Stomach (tissue), 9 donors: Measurements from ENCODE around the gene ATP9B. TPM values are rescaled to one million over a fixed set of nuclear protein-coding genes. Genes with fewer than 3 reads are reported as not detected.

Experiments used
- DNase-seq, 2 donors: peaks; one replicate each; pipeline versions ENCODE4 v3.0.0 to v3.0.0-alpha.2; 2013 to 2019
- H3K27ac ChIP-seq, 5 donors: fragments of 200-600 bp in 4 of 5; sonication (generic) in 4 of 5; one replicate each; pipeline ENCODE4 v1.5.1; 2013 to 2019; ENCODE audit warnings: mild to moderate bottlenecking in 1 of 5, moderate library complexity in 1 of 5
- H3K27me3 ChIP-seq, 3 donors: fragments of 200-600 bp; sonication (generic); one replicate each; pipeline ENCODE4 v1.5.1; 2017 to 2019; ENCODE audit warnings: mixed run types in 1 of 3
- H3K36me3 ChIP-seq, 4 donors: fragments of 200-600 bp; sonication (generic); 1 replicate in 3 of 4; 2 replicates in 1 of 4; pipeline ENCODE4 v1.5.1; 2016 to 2019
- H3K4me1 ChIP-seq, 4 donors: fragments of 200-600 bp; sonication (generic); one replicate each; pipeline ENCODE4 v1.5.1; 2016 to 2019
- H3K4me3 ChIP-seq, 4 donors: fragments of 200-600 bp; sonication (generic) in 3 of 4; one replicate each; pipeline ENCODE4 v1.5.1; 2016 to 2019; ENCODE audit warnings: mild to moderate bottlenecking in 1 of 4
- H3K9me3 ChIP-seq, 4 donors: fragments of 200-600 bp; sonication (generic); one replicate each; pipeline ENCODE4 v1.5.1; 2016 to 2019
- CTCF ChIP-seq, 7 experiments: fragments of 450-650 bp in 4 of 7; fragments of 200-600 bp in 3 of 7; sonication (generic) in 3 of 7; IDR thresholded peaks; one replicate each; pipeline ENCODE4 v1.5.1; 2016 to 2019; ENCODE audit warnings: antibody characterized with exemption in 7 of 7, control low read depth in 2 of 7, mild to moderate bottlenecking in 1 of 7
- EP300 ChIP-seq: sonication (generic); formaldehyde crosslinking; IDR thresholded peaks from one replicate; pipeline ENCODE4 v1.6.1; 2017; ENCODE audit warnings: antibody characterized with exemption
- POLR2A ChIP-seq, 4 donors: fragments of 450-650 bp; IDR thresholded peaks; one replicate each; pipeline ENCODE4 v1.6.1; 2016; ENCODE audit warnings: antibody characterized with exemption in 4 of 4, control low read depth in 2 of 4, mild to moderate bottlenecking in 1 of 4, moderate library complexity in 1 of 4
- POLR2AphosphoS5 ChIP-seq, 3 donors: sonication (generic); formaldehyde crosslinking; IDR thresholded peaks; one replicate each; pipeline ENCODE4 v1.6.1; 2016; ENCODE audit warnings: antibody characterized with exemption in 3 of 3
- WGBS, 5 donors: extraction: QIAGEN DNeasy Blood & Tissue Kit in 3 of 5; methylation state at CpG; one replicate each; pipeline versions ENCODE4 v1.1.5 to v1.1.7; 2013 to 2018; 5-methylcytosine and 5-hydroxymethylcytosine counted together
- intact Hi-C: fragments of 100-400 bp; cut with DNase I; formaldehyde crosslinking; loops from one replicate; pipeline ENCODE4 v1.15.1; 2023; ENCODE audit warnings: low total_unique reads
- polyA plus RNA-seq, 3 donors: library from polyadenylated mRNA; stranded (reverse); fragments of 200-250 nt; gene quantifications; one replicate each; pipeline ENCODE4 v1.2.3, GENCODE V29; 2013
- total RNA-seq, 5 donors: library from RNA; depleted of rRNA; stranded (reverse); fragments of >200 nt; gene quantifications; one replicate each; pipeline versions ENCODE4 v1.1.0 to v1.2.3, GENCODE V29; 2014 to 2016
- donor health status: healthy with polysubstance abuse.
- donor health status: Bipolar disorder and iron deficiency.
- donor health status: healthy.

The ATP9B gene
- total and polyA plus RNA-seq, 8 donors: 10.6 to 128 (median 34.9) TPM

GRCh38 chr18:79046522-79046921 is 22.7 kb upstream of the ATP9B start:
- no peak for DNase-seq
- Histone ChIP-seq H3K27me3 (peaks cover 0 to 33% (median 0%) of the 10 kb centered on the region in 3 donors), H3K4me3 (no peak overlapping the region), H3K4me1 (no peaks in the 10 kb centered on the region), H3K36me3 (no peaks in the 10 kb centered on the region), H3K27ac (no peak overlapping the region), H3K9me3 (no peaks in the 10 kb centered on the region)
- 63 to 69% (median 68%) methylated on average over 14 of the region's 14 CpGs for WGBS, 5 donors
- no peak for TF ChIP-seq EP300
- no peak for TF ChIP-seq CTCF (IDR thresholded peaks at IDR 0.05)
- no peak for TF ChIP-seq POLR2A (IDR thresholded peaks at IDR 0.05)
- TF ChIP-seq POLR2AphosphoS5 (IDR thresholded peaks at IDR 0.05): no peak
- intact Hi-C loops: no loop called here

GRCh38 chr18:79047556-79048244 is 21.5 kb upstream of the ATP9B start:
- WGBS, 5 donors: 92 to 95% (median 95%) methylated on average over 36 of the region's 36 CpGs
- H3K4me3 ChIP-seq: no peak overlapping the region
- H3K27ac ChIP-seq: no peak overlapping the region
- peaks cover 0 to 33% (median 0%) of the 10 kb centered on the region in 3 donors for H3K27me3 ChIP-seq
- intact Hi-C loops: no loop called here
- no peak for TF ChIP-seq EP300
- TF ChIP-seq POLR2A (IDR thresholded peaks at IDR 0.05): no peak
- TF ChIP-seq POLR2AphosphoS5 (IDR thresholded peaks at IDR 0.05): no peak
- no peak for TF ChIP-seq CTCF (IDR thresholded peaks at IDR 0.05)
- H3K9me3 ChIP-seq: no peaks in the 10 kb centered on the region
- no peaks in the 10 kb centered on the region for H3K4me1 ChIP-seq
- no peaks in the 10 kb centered on the region for H3K36me3 ChIP-seq
- DNase-seq: no peak

GRCh38 chr18:79048245-79048632 is 21.0 kb upstream of the ATP9B start:
- Histone ChIP-seq H3K36me3 (no peaks in the 10 kb centered on the region), H3K27me3 (peaks cover 0 to 33% (median 0%) of the 10 kb centered on the region in 3 donors), H3K4me1 (no peaks in the 10 kb centered on the region), H3K4me3 (no peak overlapping the region), H3K9me3 (no peaks in the 10 kb centered on the region), H3K27ac (no peak overlapping the region)
- intact Hi-C loops: no loop called here
- 86 to 92% (median 87%) methylated on average over 8 of the region's 8 CpGs for WGBS, 5 donors
- no peak for TF ChIP-seq CTCF (IDR thresholded peaks at IDR 0.05)
- no peak for TF ChIP-seq EP300
- TF ChIP-seq POLR2AphosphoS5 (IDR thresholded peaks at IDR 0.05): no peak
- DNase-seq: no peak

- Histone ChIP-seq H3K27ac (no peak overlapping the region), H3K9me3 (no peaks in the 10 kb centered on the region), H3K36me3 (no peaks in the 10 kb centered on the region), H3K27me3 (peaks cover 0 to 33% (median 0%) of the 10 kb centered on the region in 3 donors), H3K4me1 (no peaks in the 10 kb centered on the region), H3K4me3 (no peak overlapping the region)
- intact Hi-C loops: no loop called here
- no peak for DNase-seq
- 85 to 91% (median 89%) methylated on average over 3 of the region's 3 CpGs for WGBS, 5 donors
- TF ChIP-seq CTCF (IDR thresholded peaks at IDR 0.05) (no peak), POLR2AphosphoS5 (IDR thresholded peaks at IDR 0.05) (no peak), EP300 (no peak), POLR2A (IDR thresholded peaks at IDR 0.05) (no peak)
Measured at GRCh38 chr18:79049506-79049905, 19.7 kb upstream of the ATP9B start.
